Fibroblast of lung (primary cell): Measurements from ENCODE around the gene NRSN2. TPM values are rescaled to one million over a fixed set of nuclear protein-coding genes. Genes with fewer than 3 reads are reported as not detected.

Experiments used
- DNase-seq, 2 donors: peaks; one replicate each; pipeline versions ENCODE4 v3.0.0 to v3.0.0-alpha.2; 2010; ENCODE audit warnings: low read depth in 2 of 2
- H2AFZ ChIP-seq: 2 replicates; pipeline ENCODE4 v1.5.1; 2012; ENCODE audit warnings: low read length, control low read depth, inconsistent platforms
- H3K27ac ChIP-seq: 2 replicates; pipeline ENCODE4 v1.5.1; 2011; ENCODE audit warnings: low read length, control low read depth; ENCODE audit not compliant: insufficient read depth
- H3K27me3 ChIP-seq: 2 replicates; pipeline ENCODE4 v1.5.1; 2011; ENCODE audit warnings: mild to moderate bottlenecking, low read length; ENCODE audit not compliant: control insufficient read depth, insufficient read depth
- H3K36me3 ChIP-seq: 2 replicates; pipeline ENCODE4 v1.5.1; 2011; ENCODE audit warnings: low read length; ENCODE audit not compliant: control insufficient read depth, insufficient read depth
- H3K4me1 ChIP-seq: 2 replicates; pipeline ENCODE4 v1.5.1; 2011; ENCODE audit warnings: low read length; ENCODE audit not compliant: control insufficient read depth, insufficient read depth; ENCODE audit errors: extremely low read depth
- H3K4me2 ChIP-seq: 2 replicates; pipeline ENCODE4 v1.5.1; 2011; ENCODE audit warnings: low read length, control low read depth; ENCODE audit not compliant: insufficient read depth; ENCODE audit errors: extremely low read depth
- H3K4me3 ChIP-seq, 4 experiments: fragments of 200-600 bp in 1 of 4; sonication (generic) in 1 of 4; replicated peaks in 1 of 4; 2 replicates each; pipeline ENCODE4 v1.5.1; 2011 to 2016; ENCODE audit warnings: low read length in 4 of 4, low read depth in 3 of 4, mild to moderate bottlenecking in 3 of 4, control low read depth in 2 of 4, inconsistent platforms in 1 of 4, mixed read lengths in 1 of 4; ENCODE audit not compliant: insufficient read depth in 1 of 4; ENCODE audit errors: control extremely low read depth in 1 of 4
- H3K79me2 ChIP-seq: 2 replicates; pipeline ENCODE4 v1.5.1; 2012; ENCODE audit warnings: mild to moderate bottlenecking, low read length, inconsistent platforms; ENCODE audit not compliant: control insufficient read depth, insufficient read depth
- H3K9ac ChIP-seq: 2 replicates; pipeline ENCODE4 v1.5.1; 2011; ENCODE audit warnings: mild to moderate bottlenecking, low read length, control low read depth; ENCODE audit not compliant: insufficient read depth
- H3K9me3 ChIP-seq: 2 replicates; pipeline ENCODE4 v1.5.1; 2012; ENCODE audit warnings: low read depth, low read length; ENCODE audit not compliant: control insufficient read depth, insufficient read depth
- H4K20me1 ChIP-seq: 2 replicates; pipeline ENCODE4 v1.5.1; 2011; ENCODE audit warnings: low read length; ENCODE audit not compliant: control insufficient read depth, insufficient read depth; ENCODE audit errors: extremely low read depth
- EZH2 ChIP-seq: IDR thresholded peaks from 2 replicates; pipeline ENCODE4 v1.5.1; 2012; ENCODE audit warnings: low read length, control low read depth, mild to moderate bottlenecking; ENCODE audit errors: missing control alignments
- polyA plus RNA-seq, 2 donors: library from polyadenylated mRNA; depleted of rRNA in 1 of 2; stranded (reverse) in 1 of 2; unstranded in 1 of 2; fragments of >200 nt; gene quantifications; 2 replicates each; pipeline ENCODE4 v1.2.1, GENCODE V29; 2011 to 2012; ENCODE audit warnings: missing spikeins in 1 of 2
- total RNA-seq: library from RNA; depleted of rRNA; stranded (reverse); fragments of >200 nt; gene quantifications from 2 replicates; pipeline ENCODE4 v1.2.1, GENCODE V29; 2014
- TF ChIP-seq, protein P1 (sequence below), 2 donors: IDR thresholded peaks in 1 of 2; conservative IDR thresholded peaks in 1 of 2; 1 replicate in 1 of 2; 2 replicates in 1 of 2; pipeline ENCODE4 v1.5.1; 2011 to 2012; ENCODE audit warnings: low read length in 2 of 2, control low read depth in 1 of 2, inconsistent platforms in 1 of 2, low read depth in 1 of 2, mild to moderate bottlenecking in 1 of 2

The NRSN2 gene
- total and polyA plus RNA-seq, 2 donors (not counting 1 experiment from before 2014, with no cell fraction given), result 34.5 to 60.5 TPM

DNA sequence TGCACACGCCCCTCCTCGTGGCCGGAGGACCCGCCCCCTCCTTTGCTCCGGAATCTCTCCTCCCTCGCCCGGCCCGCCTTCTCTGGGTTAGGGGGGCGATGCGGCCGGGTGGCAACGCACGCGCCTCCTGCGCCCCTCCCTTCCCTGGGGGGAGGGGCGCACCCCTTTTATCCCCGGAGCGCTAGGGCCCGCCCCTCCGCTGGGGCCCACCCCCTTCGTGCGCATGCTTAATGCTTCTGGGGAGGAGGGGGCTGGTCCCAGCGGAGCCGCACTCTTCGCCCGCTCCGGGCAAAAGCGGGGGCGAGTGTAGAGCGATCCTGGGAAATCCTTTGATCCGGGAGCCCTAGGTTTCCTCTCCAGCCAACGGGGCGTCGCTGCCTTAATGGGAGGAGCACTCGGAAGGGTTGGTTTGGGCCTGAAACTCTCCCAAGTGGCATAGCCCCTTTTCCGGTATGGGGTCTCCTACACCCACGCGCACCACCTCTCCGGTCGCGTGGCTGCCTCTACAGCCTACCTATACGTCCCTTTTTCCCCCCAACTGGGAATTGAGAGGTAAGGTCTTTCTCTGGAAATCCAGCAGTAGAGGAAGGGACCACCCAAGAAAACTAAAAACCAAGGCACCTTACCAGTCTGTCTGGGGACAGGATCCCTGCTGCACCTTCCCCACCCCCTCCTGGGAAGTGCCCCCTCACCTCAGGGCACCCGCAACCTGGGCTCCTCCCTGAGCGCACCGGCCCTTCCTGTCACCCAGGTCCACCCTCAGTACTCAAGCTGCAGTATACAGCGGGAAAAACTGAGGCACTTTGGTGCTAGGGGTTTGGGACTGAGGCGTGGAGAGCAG lies 19.5 kb upstream of the NRSN2 start:
- TF ChIP-seq EZH2, result no peak
- TF ChIP-seq, protein P1, sequence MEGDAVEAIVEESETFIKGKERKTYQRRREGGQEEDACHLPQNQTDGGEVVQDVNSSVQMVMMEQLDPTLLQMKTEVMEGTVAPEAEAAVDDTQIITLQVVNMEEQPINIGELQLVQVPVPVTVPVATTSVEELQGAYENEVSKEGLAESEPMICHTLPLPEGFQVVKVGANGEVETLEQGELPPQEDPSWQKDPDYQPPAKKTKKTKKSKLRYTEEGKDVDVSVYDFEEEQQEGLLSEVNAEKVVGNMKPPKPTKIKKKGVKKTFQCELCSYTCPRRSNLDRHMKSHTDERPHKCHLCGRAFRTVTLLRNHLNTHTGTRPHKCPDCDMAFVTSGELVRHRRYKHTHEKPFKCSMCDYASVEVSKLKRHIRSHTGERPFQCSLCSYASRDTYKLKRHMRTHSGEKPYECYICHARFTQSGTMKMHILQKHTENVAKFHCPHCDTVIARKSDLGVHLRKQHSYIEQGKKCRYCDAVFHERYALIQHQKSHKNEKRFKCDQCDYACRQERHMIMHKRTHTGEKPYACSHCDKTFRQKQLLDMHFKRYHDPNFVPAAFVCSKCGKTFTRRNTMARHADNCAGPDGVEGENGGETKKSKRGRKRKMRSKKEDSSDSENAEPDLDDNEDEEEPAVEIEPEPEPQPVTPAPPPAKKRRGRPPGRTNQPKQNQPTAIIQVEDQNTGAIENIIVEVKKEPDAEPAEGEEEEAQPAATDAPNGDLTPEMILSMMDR (conservative IDR thresholded peaks at IDR 0.05 in 1 of 2, IDR thresholded peaks at IDR 0.05 in 1 of 2; ENCODE audit: low read depth in 1 of 2, low read length in 2 of 2), result no peak
- peaks cover 10% of the 10 kb centered on the region for H3K4me1 ChIP-seq
- peaks cover 4% of the 10 kb centered on the region for H4K20me1 ChIP-seq
- peak overlapping the region; percentile 65 for H3K9ac ChIP-seq
- no peaks in the 10 kb centered on the region for H3K9me3 ChIP-seq
- no peak overlapping the region for H2AFZ ChIP-seq
- peak overlapping the region; percentile 86 to 96 (median 88) for H3K4me3 ChIP-seq
- H3K36me3 ChIP-seq, result peaks cover 4% of the 10 kb centered on the region
- peak overlapping the region; percentile 66 for H3K27ac ChIP-seq
- no peaks in the 10 kb centered on the region for H3K27me3 ChIP-seq
- DNase-seq, result peak; percentile 92 to 93
- H3K79me2 ChIP-seq, result peaks cover 26% of the 10 kb centered on the region
- peak overlapping the region; percentile 98 for H3K4me2 ChIP-seq

DNA sequence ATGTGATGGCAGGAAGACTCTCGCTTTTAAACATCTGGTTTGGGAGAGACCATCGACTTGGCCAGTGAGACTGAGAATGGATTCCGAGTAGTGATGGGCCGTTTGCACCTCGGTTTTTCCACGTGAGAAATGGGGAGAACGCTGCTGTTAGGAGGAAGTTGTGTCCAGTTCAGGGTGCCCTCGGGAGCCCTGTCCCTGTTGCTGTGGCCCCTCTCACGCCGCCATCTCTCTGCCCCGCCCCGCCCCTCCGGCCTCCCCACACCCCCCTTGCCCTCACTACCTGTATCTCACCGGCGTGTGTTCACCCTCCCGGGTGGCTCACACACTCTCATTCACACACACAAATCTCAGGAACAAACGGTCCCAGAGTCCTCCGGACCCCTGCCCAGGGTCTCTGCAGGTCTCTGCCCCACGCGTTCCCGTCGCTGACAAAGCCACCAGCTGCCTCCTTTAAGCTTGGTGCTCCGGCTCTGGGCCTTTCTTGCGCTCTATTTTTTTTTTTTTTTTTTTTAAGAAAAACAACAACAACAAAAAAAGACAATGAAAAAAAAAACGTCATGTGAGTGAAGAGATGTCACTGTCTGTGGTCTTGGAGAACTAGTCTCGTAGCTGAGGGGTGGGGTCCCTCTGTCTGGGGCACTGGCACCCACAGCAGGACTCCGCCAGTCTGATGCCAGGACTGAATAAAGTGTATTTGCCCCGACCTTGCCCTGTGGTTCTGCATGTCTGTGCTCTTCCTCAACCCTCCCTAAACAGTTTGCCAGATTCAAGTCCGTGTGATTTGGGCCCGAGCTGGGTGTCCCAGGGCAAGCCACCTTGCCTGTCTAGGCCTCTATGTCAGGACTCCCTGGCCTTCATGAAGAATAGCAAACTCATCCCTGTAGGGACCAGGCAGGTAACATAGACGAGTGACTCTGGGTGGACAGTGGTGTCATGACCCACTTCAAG lies 18.6 kb upstream of the NRSN2 start:
- peak overlapping the region; percentile 98 for H3K4me2 ChIP-seq
- peak overlapping the region; percentile 86 to 96 (median 88) for H3K4me3 ChIP-seq
- TF ChIP-seq, protein P1 (conservative IDR thresholded peaks at IDR 0.05 in 1 of 2, IDR thresholded peaks at IDR 0.05 in 1 of 2; ENCODE audit: low read depth in 1 of 2, low read length in 2 of 2), result no peak
- no peak for TF ChIP-seq EZH2
- no peak overlapping the region for H2AFZ ChIP-seq
- peak in 1 of 2 donors; percentile 37 for DNase-seq
- peaks cover 26% of the 10 kb centered on the region for H3K79me2 ChIP-seq
- peaks cover 4% of the 10 kb centered on the region for H4K20me1 ChIP-seq
- no peaks in the 10 kb centered on the region for H3K27me3 ChIP-seq
- H3K9ac ChIP-seq, result peak overlapping the region; percentile 65
- peak overlapping the region; percentile 66 for H3K27ac ChIP-seq
- H3K9me3 ChIP-seq, result no peaks in the 10 kb centered on the region
- peaks cover 10% of the 10 kb centered on the region for H3K4me1 ChIP-seq
- peaks cover 4% of the 10 kb centered on the region for H3K36me3 ChIP-seq
